K562 (cell line): ENCODE results near the gene SKIDA1. TPM values are rescaled to one million over a fixed set of nuclear protein-coding genes. Genes with fewer than 3 reads are reported as not detected.

Experiments
- CBFA2T3 ChIP-seq: fragments of 450-650 bp; IDR thresholded peaks from 2 replicates; pipeline ENCODE4 v1.6.1; 2017
- CREB5 ChIP-seq: fragments of 250-450 bp; sonication (Bioruptor Pico); IDR thresholded peaks from 2 replicates; pipeline ENCODE4 v1.5.0; 2020; ENCODE audit warnings: mild to moderate bottlenecking
- CTBP1 ChIP-seq: fragments of 450-650 bp; IDR thresholded peaks from 2 replicates; pipeline ENCODE4 v1.6.1; 2016; ENCODE audit warnings: borderline replicate concordance
- DMBX1 ChIP-seq: fragments of 250-450 bp; sonication (Bioruptor Pico); IDR thresholded peaks from 2 replicates; pipeline ENCODE4 v1.8.0; 2022; ENCODE audit warnings: inconsistent platforms, mild to moderate bottlenecking, moderate library complexity, borderline replicate concordance
- ETS2 ChIP-seq: IDR thresholded peaks from 2 replicates; pipeline ENCODE4 v1.6.1; 2016; ENCODE audit warnings: borderline replicate concordance, missing genetic modification characterization, mild to moderate bottlenecking, moderate library complexity, missing compliant biosample characterization; ENCODE audit not compliant: poor library complexity, severe bottlenecking
- FOS ChIP-seq: IDR thresholded peaks from 3 replicates; pipeline ENCODE4 v1.6.1; 2011; ENCODE audit not compliant: insufficient read length; ENCODE audit errors: extremely low read depth
- GABPB1 ChIP-seq: sonication (generic); formaldehyde crosslinking; IDR thresholded peaks from 2 replicates; pipeline ENCODE4 v1.8.0; 2022; ENCODE audit warnings: mild to moderate bottlenecking, missing genetic modification reagents
- HDAC3 ChIP-seq: fragments of 450-650 bp; IDR thresholded peaks from 2 replicates; pipeline ENCODE4 v1.6.1; 2018; ENCODE audit warnings: borderline replicate concordance, mild to moderate bottlenecking, moderate library complexity; ENCODE audit not compliant: partially characterized antibody
- HNRNPH1 ChIP-seq: fragments of 200-400 bp; formaldehyde crosslinking; optimal IDR thresholded peaks from 2 replicates; pipeline ENCODE3; 2017; ENCODE audit warnings: low read depth, mild to moderate bottlenecking, low read length, moderate library complexity
- KLF1 ChIP-seq: fragments of 450-650 bp; IDR thresholded peaks from 2 replicates; pipeline ENCODE4 v1.6.1; 2016; ENCODE audit warnings: missing genetic modification characterization, missing compliant biosample characterization
- KLF10 ChIP-seq: fragments of 250-450 bp; sonication (Bioruptor Pico); IDR thresholded peaks from 2 replicates; pipeline ENCODE4 v1.6.1; 2021; ENCODE audit warnings: matching md5 sums
- NUFIP1 ChIP-seq: fragments of 450-650 bp; IDR thresholded peaks from 2 replicates; pipeline ENCODE4 v1.6.1; 2018; ENCODE audit not compliant: partially characterized antibody
- TAF1 ChIP-seq: IDR thresholded peaks from 2 replicates; pipeline ENCODE4 v1.6.1; 2011; ENCODE audit warnings: mild to moderate bottlenecking, low read length, moderate library complexity; ENCODE audit not compliant: insufficient read depth, control insufficient read depth, severe bottlenecking; ENCODE audit errors: extremely low read depth
- TAL1 ChIP-seq: fragments of 450-650 bp; IDR thresholded peaks from 2 replicates; pipeline ENCODE4 v1.6.1; 2016; ENCODE audit warnings: mild to moderate bottlenecking
- ZNF561 ChIP-seq: fragments of 450-650 bp; formaldehyde crosslinking; conservative IDR thresholded peaks from 2 replicates; pipeline ENCODE4 v1.4.0; 2020; ENCODE audit warnings: mild to moderate bottlenecking, moderate library complexity
- ZNF583 ChIP-seq: fragments of 250-450 bp; sonication (Bioruptor Pico); IDR thresholded peaks from 2 replicates; pipeline ENCODE4 v1.4.0; 2020
- ZNF592 ChIP-seq: fragments of 450-650 bp; IDR thresholded peaks from 2 replicates; pipeline ENCODE4 v1.6.1; 2017; ENCODE audit warnings: antibody characterized with exemption, mild to moderate bottlenecking
- polyA plus RNA-seq, 8 experiments: library from polyadenylated mRNA; depleted of rRNA in 4 of 8; stranded (reverse) in 5 of 8; unstranded in 3 of 8; fragments of >200 nt; fragmentation: Nextera tagmentation in 2 of 8; fragmentation: Illumina TruSeq in 1 of 8; extraction: Ambion mirVana in 2 of 8; extraction: Trizol in 1 of 8; gene quantifications; 2 replicates each; pipeline versions ENCODE4 v1.2.1 to v1.2.3, GENCODE V29; 2011 to 2014; ENCODE audit warnings: inconsistent platforms in 1 of 8, missing spikeins in 1 of 8
- total RNA-seq, 7 experiments: library from RNA; depleted of rRNA in 6 of 7; stranded (reverse); fragments of >200 nt in 6 of 7; fragmentation: Illumina TruSeq in 2 of 7; extraction: Trizol in 2 of 7; gene quantifications; 2 replicates each; pipeline versions ENCODE4 v1.2.1 to v1.2.3, GENCODE V29; 2011 to 2021; ENCODE audit warnings: low replicate concordance in 1 of 7
- TF ChIP-seq, protein P1 (sequence below): sonication (generic); formaldehyde crosslinking; IDR thresholded peaks from 2 replicates; pipeline ENCODE4 v1.8.0; 2022; ENCODE audit warnings: mild to moderate bottlenecking, missing genetic modification reagents
- TF ChIP-seq, protein P2 (sequence below): sonication (generic); formaldehyde crosslinking; IDR thresholded peaks from 2 replicates; pipeline ENCODE4 v1.8.1; 2023; ENCODE audit warnings: mild to moderate bottlenecking, missing genetic modification reagents, moderate library complexity

SKIDA1 gene
- total and polyA plus RNA-seq, 9 of the 15 experiments (the other 6 are each of a cell fraction or from before 2014, with no cell fraction given): 0.05 to 1.1 (median 0.42) TPM

DNA sequence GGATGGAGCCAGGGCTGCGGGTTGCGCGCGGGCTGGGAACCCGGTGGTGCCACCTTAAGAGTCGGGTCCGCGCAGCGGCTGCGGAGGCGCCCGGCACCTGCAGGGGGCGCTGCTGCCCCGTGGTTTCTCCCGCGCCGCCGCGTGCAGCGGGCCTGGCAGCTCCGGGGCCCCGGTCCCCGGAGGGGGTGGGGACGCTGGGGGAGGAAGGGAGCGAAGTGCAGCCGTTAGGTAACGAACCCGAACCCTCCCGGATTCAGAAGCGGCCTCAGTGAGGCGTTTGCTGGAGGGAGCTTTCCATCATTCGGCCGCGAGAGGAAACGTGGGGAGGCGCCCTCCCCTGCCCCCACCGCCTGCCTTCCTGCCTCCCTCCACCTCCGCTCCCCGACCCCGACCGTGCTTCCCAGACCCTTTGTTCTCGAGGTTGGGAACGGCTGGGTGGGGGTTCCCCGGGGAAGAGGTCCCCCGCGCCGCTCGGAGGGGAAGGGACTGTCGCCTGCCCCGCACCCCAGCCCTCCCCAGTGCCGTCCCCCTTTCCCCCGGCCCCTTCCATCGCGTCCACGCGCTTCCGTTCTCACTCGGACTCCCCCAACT lies 29.6 kb downstream of the SKIDA1 start (continued):
- TF ChIP-seq TAF1 (peak; percentile 46), GABPB1 (CRISPR knock-in tag) (peak; percentile 56), HDAC3 (no peak), NUFIP1 (no peak), ZNF561 (CRISPR knock-in tag) (no peak), ETS2 (no peak), ZNF583 (CRISPR knock-in tag) (no peak), HNRNPH1 (no peak), KLF10 (CRISPR knock-in tag) (no peak), KLF1 (tag) (no peak), DMBX1 (0 out of 2 replicates have a peak, but pooled peaks have one; percentile 47), TAL1 (no peak), FOS (no peak), CREB5 (CRISPR knock-in tag) (no peak), ZNF592 (no peak), CTBP1 (peak; percentile 85), CBFA2T3 (no peak)
- TF ChIP-seq, protein P1, sequence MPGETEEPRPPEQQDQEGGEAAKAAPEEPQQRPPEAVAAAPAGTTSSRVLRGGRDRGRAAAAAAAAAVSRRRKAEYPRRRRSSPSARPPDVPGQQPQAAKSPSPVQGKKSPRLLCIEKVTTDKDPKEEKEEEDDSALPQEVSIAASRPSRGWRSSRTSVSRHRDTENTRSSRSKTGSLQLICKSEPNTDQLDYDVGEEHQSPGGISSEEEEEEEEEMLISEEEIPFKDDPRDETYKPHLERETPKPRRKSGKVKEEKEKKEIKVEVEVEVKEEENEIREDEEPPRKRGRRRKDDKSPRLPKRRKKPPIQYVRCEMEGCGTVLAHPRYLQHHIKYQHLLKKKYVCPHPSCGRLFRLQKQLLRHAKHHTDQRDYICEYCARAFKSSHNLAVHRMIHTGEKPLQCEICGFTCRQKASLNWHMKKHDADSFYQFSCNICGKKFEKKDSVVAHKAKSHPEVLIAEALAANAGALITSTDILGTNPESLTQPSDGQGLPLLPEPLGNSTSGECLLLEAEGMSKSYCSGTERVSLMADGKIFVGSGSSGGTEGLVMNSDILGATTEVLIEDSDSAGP (CRISPR knock-in tag): peak; percentile 55; the same call in 1 of the 2 replicates
- TF ChIP-seq, protein P2, sequence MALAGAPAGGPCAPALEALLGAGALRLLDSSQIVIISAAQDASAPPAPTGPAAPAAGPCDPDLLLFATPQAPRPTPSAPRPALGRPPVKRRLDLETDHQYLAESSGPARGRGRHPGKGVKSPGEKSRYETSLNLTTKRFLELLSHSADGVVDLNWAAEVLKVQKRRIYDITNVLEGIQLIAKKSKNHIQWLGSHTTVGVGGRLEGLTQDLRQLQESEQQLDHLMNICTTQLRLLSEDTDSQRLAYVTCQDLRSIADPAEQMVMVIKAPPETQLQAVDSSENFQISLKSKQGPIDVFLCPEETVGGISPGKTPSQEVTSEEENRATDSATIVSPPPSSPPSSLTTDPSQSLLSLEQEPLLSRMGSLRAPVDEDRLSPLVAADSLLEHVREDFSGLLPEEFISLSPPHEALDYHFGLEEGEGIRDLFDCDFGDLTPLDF (CRISPR knock-in tag): no peak
